Right atrium auricular region (tissue), 2 donors: ENCODE results near the gene STAG2. TPM values are rescaled to one million over a fixed set of nuclear protein-coding genes. Genes with fewer than 3 reads are reported as not detected.
A peak's percentile ranks its signal among the peaks of the same experiment; 100 is the strongest.

ENCODE experiments used
- DNase-seq: peaks from one replicate; pipeline ENCODE4 v3.0.0-alpha.2; 2019; ENCODE audit warnings: low spot score
- H3K27ac ChIP-seq, 2 donors: fragments of 200-600 bp; sonication (generic); 1 replicate in 1 of 2; 2 replicates in 1 of 2; pipeline ENCODE4 v1.5.1; 2016 to 2019
- H3K27me3 ChIP-seq, 2 donors: fragments of 200-600 bp; sonication (generic); one replicate each; pipeline versions ENCODE4 v1.5.1 to v1.6.0; 2017 to 2019
- H3K36me3 ChIP-seq: fragments of 200-600 bp; sonication (generic); one replicate; pipeline ENCODE4 v1.5.1; 2016
- H3K4me1 ChIP-seq, 2 donors: fragments of 200-600 bp; sonication (generic); one replicate each; pipeline versions ENCODE4 v1.5.1 to v1.6.0; 2017 to 2019
- H3K4me3 ChIP-seq, 2 donors: fragments of 200-600 bp; sonication (generic); 1 replicate in 1 of 2; 2 replicates in 1 of 2; pipeline ENCODE4 v1.5.1; 2017 to 2019; ENCODE audit warnings: mild to moderate bottlenecking in 1 of 2, moderate library complexity in 1 of 2
- H3K9me3 ChIP-seq, 2 donors: fragments of 200-600 bp; sonication (generic); one replicate each; pipeline ENCODE4 v1.5.1; 2019
- CTCF ChIP-seq, 2 donors: fragments of 200-600 bp; sonication (generic); IDR thresholded peaks; one replicate each; pipeline ENCODE4 v1.5.1; 2019; ENCODE audit warnings: antibody characterized with exemption in 2 of 2
- total RNA-seq, 2 donors: library from RNA; depleted of rRNA; stranded (reverse); fragments of >200 nt; gene quantifications; one replicate each; pipeline ENCODE4 v1.1.0, GENCODE V29; 2016

The STAG2 gene
- total RNA-seq, 2 donors from 2014 or later: 26.8 to 45.8 TPM

- Histone ChIP-seq H3K9me3 (no peaks in the 10 kb centered on the region), H3K27ac (no peak overlapping the region), H3K4me1 (no peaks in the 10 kb centered on the region), H3K4me3 (no peak overlapping the region), H3K36me3 (no peaks in the 10 kb centered on the region), H3K27me3 (no peaks in the 10 kb centered on the region)
- no peak for DNase-seq
- no peak for TF ChIP-seq CTCF (IDR thresholded peaks at IDR 0.05)
Measured at GRCh38 chrX:124005228-124005627, 43.7 kb downstream of the STAG2 start.

- H3K4me1 ChIP-seq: no peaks in the 10 kb centered on the region
- no peaks in the 10 kb centered on the region for H3K9me3 ChIP-seq
- DNase-seq: no peak
- H3K4me3 ChIP-seq: no peak overlapping the region
- no peaks in the 10 kb centered on the region for H3K36me3 ChIP-seq
- no peak overlapping the region for H3K27ac ChIP-seq
- TF ChIP-seq CTCF (IDR thresholded peaks at IDR 0.05): no peak
- no peaks in the 10 kb centered on the region for H3K27me3 ChIP-seq
Measured at GRCh38 chrX:124010157-124010556, 48.7 kb downstream of the STAG2 start.

GRCh38 chrX:124010566-124010965 lies 49.1 kb downstream of the STAG2 start:
- Histone ChIP-seq H3K36me3 (no peaks in the 10 kb centered on the region), H3K27me3 (no peaks in the 10 kb centered on the region), H3K4me3 (no peak overlapping the region), H3K27ac (no peak overlapping the region), H3K9me3 (no peaks in the 10 kb centered on the region), H3K4me1 (no peaks in the 10 kb centered on the region)
- no peak for DNase-seq
- TF ChIP-seq CTCF (IDR thresholded peaks at IDR 0.05): no peak

GRCh38 chrX:124015721-124016120 lies 54.2 kb downstream of the STAG2 start:
- H3K36me3 ChIP-seq: no peaks in the 10 kb centered on the region
- no peaks in the 10 kb centered on the region for H3K4me1 ChIP-seq
- H3K9me3 ChIP-seq: no peaks in the 10 kb centered on the region
- H3K4me3 ChIP-seq: no peak overlapping the region
- no peak for DNase-seq
- no peaks in the 10 kb centered on the region for H3K27me3 ChIP-seq
- no peak for TF ChIP-seq CTCF (IDR thresholded peaks at IDR 0.05)
- no peak overlapping the region for H3K27ac ChIP-seq

- H3K27me3 ChIP-seq: no peaks in the 10 kb centered on the region
- H3K36me3 ChIP-seq: no peaks in the 10 kb centered on the region
- no peaks in the 10 kb centered on the region for H3K4me1 ChIP-seq
- no peak overlapping the region for H3K4me3 ChIP-seq
- DNase-seq: no peak
- H3K9me3 ChIP-seq: no peaks in the 10 kb centered on the region
- no peak overlapping the region for H3K27ac ChIP-seq
- no peak for TF ChIP-seq CTCF (IDR thresholded peaks at IDR 0.05)
Measured at GRCh38 chrX:124016825-124017224, 55.3 kb downstream of the STAG2 start.

- no peaks in the 10 kb centered on the region for H3K36me3 ChIP-seq
- H3K27ac ChIP-seq: no peak overlapping the region
- no peaks in the 10 kb centered on the region for H3K27me3 ChIP-seq
- no peaks in the 10 kb centered on the region for H3K9me3 ChIP-seq
- no peaks in the 10 kb centered on the region for H3K4me1 ChIP-seq
- TF ChIP-seq CTCF (IDR thresholded peaks at IDR 0.05): peak in 1 of 2 donors; percentile 22
- DNase-seq: no peak
- H3K4me3 ChIP-seq: no peak overlapping the region
Measured at GRCh38 chrX:124018023-124018422, 56.5 kb downstream of the STAG2 start.
